HepG2 (cell line): Measurements from ENCODE around the gene FUCA1.

ENCODE experiments used
- MEF2D ChIP-seq: sonication (generic); formaldehyde crosslinking; IDR thresholded peaks from 2 replicates; pipeline ENCODE4 v1.5.1; 2020; ENCODE audit warnings: mild to moderate bottlenecking, missing genetic modification reagents
- TF ChIP-seq, protein P1 (sequence below): sonication (generic); formaldehyde crosslinking; IDR thresholded peaks from 2 replicates; pipeline ENCODE4 v1.4.0; 2020; ENCODE audit warnings: mild to moderate bottlenecking, missing genetic modification reagents
- TF ChIP-seq, protein P2 (sequence below): sonication (generic); formaldehyde crosslinking; IDR thresholded peaks from 2 replicates; pipeline ENCODE4 v1.5.0; 2020; ENCODE audit warnings: mild to moderate bottlenecking, missing genetic modification reagents, moderate library complexity

DNA sequence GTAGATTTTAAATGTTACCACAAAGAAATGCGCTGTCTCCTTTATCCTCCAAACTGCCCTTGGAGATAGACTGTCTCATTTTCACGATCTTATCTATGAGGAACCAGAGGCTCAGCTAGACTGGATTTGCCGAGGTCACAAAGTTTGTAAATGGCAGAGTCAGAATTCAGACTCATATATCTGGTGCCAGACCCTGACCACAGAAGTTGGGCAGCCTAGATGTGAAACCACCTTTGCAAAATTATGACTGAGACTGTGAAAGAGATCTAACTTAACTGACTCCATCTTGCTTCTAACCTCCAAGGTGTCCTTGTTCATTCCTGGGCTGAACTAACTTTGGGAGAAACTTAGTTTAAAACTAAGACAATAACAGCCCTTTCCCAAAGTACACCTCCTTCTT, 31.0 kb upstream of the FUCA1 start:
- TF ChIP-seq, protein P1, sequence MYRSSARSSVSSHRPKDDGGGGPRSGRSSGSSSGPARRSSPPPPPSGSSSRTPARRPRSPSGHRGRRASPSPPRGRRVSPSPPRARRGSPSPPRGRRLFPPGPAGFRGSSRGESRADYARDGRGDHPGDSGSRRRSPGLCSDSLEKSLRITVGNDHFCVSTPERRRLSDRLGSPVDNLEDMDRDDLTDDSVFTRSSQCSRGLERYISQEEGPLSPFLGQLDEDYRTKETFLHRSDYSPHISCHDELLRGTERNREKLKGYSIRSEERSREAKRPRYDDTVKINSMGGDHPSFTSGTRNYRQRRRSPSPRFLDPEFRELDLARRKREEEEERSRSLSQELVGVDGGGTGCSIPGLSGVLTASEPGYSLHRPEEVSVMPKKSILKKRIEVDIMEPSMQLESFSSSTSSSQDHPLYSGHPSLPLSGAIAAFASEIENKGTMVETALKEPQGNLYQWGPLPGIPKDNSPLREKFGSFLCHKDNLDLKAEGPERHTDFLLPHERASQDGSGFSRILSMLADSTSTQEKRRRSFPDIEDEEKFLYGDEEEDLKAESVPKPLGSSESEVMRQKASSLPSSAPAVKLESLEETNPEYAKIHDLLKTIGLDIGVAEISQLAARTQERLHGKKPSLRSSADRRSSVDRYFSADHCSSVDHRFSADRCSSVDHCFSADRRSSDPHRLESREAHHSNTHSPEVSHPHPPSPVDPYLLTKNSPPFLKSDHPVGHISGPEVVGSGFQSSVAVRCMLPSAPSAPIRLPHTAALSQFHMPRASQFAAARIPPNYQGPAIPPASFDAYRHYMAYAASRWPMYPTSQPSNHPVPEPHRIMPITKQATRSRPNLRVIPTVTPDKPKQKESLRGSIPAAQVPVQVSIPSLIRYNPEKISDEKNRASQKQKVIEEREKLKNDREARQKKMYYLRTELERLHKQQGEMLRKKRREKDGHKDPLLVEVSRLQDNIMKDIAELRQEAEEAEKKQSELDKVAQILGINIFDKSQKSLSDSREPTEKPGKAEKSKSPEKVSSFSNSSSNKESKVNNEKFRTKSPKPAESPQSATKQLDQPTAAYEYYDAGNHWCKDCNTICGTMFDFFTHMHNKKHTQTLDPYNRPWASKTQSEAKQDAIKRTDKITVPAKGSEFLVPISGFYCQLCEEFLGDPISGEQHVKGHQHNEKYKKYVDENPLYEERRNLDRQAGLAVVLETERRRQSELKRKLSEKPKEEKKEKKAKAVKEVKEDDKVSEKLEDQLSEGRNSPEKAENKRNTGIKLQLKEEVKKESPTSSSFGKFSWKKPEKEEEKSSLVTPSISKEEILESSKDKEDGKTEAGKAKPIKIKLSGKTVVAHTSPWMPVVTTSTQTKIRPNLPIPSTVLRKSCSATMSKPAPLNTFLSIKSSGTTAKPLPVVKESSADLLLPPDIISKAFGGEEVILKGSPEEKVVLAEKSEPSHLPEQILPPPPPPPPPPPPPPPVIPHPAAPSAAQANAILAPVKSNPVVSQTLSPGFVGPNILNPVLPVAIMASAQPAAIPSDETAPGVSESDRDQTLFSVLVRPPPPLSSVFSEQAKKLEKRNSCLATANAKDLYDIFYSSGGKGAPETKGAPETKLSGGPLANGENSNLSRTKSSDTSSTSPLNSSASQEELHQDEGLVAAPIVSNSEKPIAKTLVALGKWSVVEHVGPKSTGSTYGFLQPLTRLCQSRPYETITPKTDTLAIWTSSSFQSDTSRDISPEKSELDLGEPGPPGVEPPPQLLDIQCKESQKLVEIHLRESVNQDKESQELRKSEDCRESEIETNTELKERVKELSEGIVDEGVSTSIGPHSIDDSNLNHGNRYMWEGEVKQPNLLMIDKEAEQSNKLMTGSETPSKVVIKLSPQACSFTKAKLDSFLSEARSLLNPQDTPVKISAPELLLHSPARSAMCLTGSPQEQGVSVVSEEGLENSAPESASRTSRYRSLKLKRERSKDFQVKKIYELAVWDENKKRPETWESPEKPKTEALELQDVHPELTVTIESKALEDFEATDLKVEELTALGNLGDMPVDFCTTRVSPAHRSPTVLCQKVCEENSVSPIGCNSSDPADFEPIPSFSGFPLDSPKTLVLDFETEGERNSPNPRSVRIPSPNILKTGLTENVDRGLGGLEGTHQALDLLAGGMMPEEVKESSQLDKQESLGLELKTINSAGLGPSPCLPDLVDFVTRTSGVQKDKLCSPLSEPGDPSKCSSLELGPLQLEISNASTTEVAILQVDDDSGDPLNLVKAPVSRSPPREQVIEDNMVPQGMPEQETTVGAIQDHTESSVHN (CRISPR knock-in tag) = no peak
- TF ChIP-seq, protein P2, sequence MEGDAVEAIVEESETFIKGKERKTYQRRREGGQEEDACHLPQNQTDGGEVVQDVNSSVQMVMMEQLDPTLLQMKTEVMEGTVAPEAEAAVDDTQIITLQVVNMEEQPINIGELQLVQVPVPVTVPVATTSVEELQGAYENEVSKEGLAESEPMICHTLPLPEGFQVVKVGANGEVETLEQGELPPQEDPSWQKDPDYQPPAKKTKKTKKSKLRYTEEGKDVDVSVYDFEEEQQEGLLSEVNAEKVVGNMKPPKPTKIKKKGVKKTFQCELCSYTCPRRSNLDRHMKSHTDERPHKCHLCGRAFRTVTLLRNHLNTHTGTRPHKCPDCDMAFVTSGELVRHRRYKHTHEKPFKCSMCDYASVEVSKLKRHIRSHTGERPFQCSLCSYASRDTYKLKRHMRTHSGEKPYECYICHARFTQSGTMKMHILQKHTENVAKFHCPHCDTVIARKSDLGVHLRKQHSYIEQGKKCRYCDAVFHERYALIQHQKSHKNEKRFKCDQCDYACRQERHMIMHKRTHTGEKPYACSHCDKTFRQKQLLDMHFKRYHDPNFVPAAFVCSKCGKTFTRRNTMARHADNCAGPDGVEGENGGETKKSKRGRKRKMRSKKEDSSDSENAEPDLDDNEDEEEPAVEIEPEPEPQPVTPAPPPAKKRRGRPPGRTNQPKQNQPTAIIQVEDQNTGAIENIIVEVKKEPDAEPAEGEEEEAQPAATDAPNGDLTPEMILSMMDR = no peak
- TF ChIP-seq MEF2D (CRISPR knock-in tag) = no peak
